Psoas muscle (tissue), 8 donors: ENCODE measurements around the gene CRYBG1. TPM values are rescaled to one million over a fixed set of nuclear protein-coding genes. Genes with fewer than 3 reads are reported as not detected.
A peak's percentile ranks its signal among the peaks of the same experiment; 100 is the strongest.

Experiments used
- ATAC-seq, 4 donors: fragments of 200-7000 bp; cut with Tn5 transposase; one replicate each; pipeline ENCODE4 v1.9.1; 2020; ENCODE audit warnings: moderate library complexity in 3 of 4, mild to moderate bottlenecking in 2 of 4
- DNase-seq, 2 donors: peaks; one replicate each; pipeline ENCODE4 v3.0.0-alpha.2; 2020
- H3K27ac ChIP-seq: fragments of 200-600 bp; one replicate; pipeline ENCODE4 v1.8.0; 2022
- H3K27me3 ChIP-seq, 3 donors: fragments of 200-600 bp in 1 of 3; one replicate each; pipeline versions ENCODE4 v1.6.1 to v1.8.0; 2013 to 2022; ENCODE audit warnings: low read length in 2 of 3, mild to moderate bottlenecking in 2 of 3, moderate library complexity in 1 of 3; ENCODE audit not compliant: insufficient read depth in 3 of 3
- H3K36me3 ChIP-seq, 2 donors: fragments of 200-600 bp in 1 of 2; one replicate each; pipeline versions ENCODE4 v1.6.1 to v1.8.0; 2013 to 2022; ENCODE audit warnings: low read depth in 1 of 2, mild to moderate bottlenecking in 1 of 2, moderate library complexity in 1 of 2; ENCODE audit not compliant: insufficient read depth in 1 of 2
- H3K4me1 ChIP-seq: fragments of 200-600 bp; one replicate; pipeline ENCODE4 v1.8.0; 2022
- H3K4me3 ChIP-seq: fragments of 200-600 bp; one replicate; pipeline ENCODE4 v1.8.0; 2022; ENCODE audit warnings: mild to moderate bottlenecking
- H3K9me3 ChIP-seq: fragments of 200-600 bp; one replicate; pipeline ENCODE4 v1.8.0; 2022
- WGBS, 3 donors: extraction: QIAGEN DNeasy Blood & Tissue Kit; methylation state at CpG; one replicate each; pipeline versions ENCODE4 v1.1.6 to v1.1.7; 2013; 5-methylcytosine and 5-hydroxymethylcytosine counted together
- intact Hi-C, 2 donors: fragments of 100-400 bp; cut with DNase I; formaldehyde crosslinking; loops; one replicate each; pipeline versions ENCODE4 v1.11.0 to v1.14.2; 2022
- polyA plus RNA-seq, 3 donors: library from polyadenylated mRNA; stranded (reverse); fragments of 200-250 nt; gene quantifications; one replicate each; pipeline ENCODE4 v1.2.3, GENCODE V29; 2013
- total RNA-seq, 4 donors: library from RNA; stranded (reverse); fragmentation: NEBNext Ultra II Directional in 2 of 4; extraction: Animal tissue kit (Norgen Biotek cat#: 25700) in 2 of 4; gene quantifications; one replicate each; pipeline versions ENCODE4 v1.2.1 to v1.2.4, GENCODE V29; 2021 to 2023
- TF ChIP-seq, protein P1 (sequence below): fragments of 200-600 bp; IDR thresholded peaks from one replicate; pipeline ENCODE4 v1.8.0; 2022; ENCODE audit warnings: antibody characterized with exemption
- donor health status: healthy with polysubstance abuse.
- donor health status: DM: no; HTN: no; CAD: no; lungs with moderate emphysema.
- donor health status: Bipolar disorder and iron deficiency.
- donor health status: healthy.
- donor health status: DM: yes; HTN: yes; CAD: no.
- donor health status: DM: no; HTN: no; CAD: no.
- donor health status: DM: no; HTN: no; CAD: no.
- donor health status: DM: yes; HTN: yes; CAD: no.

CRYBG1 gene
- total and polyA plus RNA-seq, 7 donors = 0.17 to 1.6 (median 0.82) TPM

DNA sequence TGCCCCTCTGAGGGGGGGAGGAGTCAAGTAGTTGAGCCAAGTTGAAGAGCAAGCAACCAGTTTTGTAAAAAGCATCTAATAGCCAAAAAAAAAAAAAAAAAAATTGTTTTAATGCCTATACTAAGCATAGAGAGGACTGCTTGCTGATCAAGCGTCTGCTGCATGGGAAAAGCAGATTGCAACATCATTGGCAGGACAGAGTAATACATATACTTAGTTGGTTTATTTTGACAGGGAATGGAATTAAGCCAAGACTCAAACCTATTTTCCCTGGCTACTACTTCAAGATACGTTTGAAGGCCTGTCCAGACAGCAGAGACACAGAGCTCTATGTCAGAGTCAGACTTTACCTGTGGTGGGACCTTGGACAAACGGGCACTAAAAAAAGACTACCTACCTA lies 148.3 kb downstream of the CRYBG1 start:
- H3K27ac ChIP-seq = no peak overlapping the region
- no peak for DNase-seq
- TF ChIP-seq, protein P1, sequence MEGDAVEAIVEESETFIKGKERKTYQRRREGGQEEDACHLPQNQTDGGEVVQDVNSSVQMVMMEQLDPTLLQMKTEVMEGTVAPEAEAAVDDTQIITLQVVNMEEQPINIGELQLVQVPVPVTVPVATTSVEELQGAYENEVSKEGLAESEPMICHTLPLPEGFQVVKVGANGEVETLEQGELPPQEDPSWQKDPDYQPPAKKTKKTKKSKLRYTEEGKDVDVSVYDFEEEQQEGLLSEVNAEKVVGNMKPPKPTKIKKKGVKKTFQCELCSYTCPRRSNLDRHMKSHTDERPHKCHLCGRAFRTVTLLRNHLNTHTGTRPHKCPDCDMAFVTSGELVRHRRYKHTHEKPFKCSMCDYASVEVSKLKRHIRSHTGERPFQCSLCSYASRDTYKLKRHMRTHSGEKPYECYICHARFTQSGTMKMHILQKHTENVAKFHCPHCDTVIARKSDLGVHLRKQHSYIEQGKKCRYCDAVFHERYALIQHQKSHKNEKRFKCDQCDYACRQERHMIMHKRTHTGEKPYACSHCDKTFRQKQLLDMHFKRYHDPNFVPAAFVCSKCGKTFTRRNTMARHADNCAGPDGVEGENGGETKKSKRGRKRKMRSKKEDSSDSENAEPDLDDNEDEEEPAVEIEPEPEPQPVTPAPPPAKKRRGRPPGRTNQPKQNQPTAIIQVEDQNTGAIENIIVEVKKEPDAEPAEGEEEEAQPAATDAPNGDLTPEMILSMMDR = no peak
- peaks cover 2 to 60% (median 23%) of the 10 kb centered on the region in 3 donors for H3K27me3 ChIP-seq
- WGBS, 3 donors = 68 to 77% (median 77%) methylated on average over 3 of the region's 3 CpGs
- no peak overlapping the region for H3K4me3 ChIP-seq
- no peaks in the 10 kb centered on the region for H3K36me3 ChIP-seq
- H3K9me3 ChIP-seq = no peaks in the 10 kb centered on the region
- ATAC-seq = no peak
- intact Hi-C loops = no loop called here
- H3K4me1 ChIP-seq = peaks cover 5% of the 10 kb centered on the region

DNA sequence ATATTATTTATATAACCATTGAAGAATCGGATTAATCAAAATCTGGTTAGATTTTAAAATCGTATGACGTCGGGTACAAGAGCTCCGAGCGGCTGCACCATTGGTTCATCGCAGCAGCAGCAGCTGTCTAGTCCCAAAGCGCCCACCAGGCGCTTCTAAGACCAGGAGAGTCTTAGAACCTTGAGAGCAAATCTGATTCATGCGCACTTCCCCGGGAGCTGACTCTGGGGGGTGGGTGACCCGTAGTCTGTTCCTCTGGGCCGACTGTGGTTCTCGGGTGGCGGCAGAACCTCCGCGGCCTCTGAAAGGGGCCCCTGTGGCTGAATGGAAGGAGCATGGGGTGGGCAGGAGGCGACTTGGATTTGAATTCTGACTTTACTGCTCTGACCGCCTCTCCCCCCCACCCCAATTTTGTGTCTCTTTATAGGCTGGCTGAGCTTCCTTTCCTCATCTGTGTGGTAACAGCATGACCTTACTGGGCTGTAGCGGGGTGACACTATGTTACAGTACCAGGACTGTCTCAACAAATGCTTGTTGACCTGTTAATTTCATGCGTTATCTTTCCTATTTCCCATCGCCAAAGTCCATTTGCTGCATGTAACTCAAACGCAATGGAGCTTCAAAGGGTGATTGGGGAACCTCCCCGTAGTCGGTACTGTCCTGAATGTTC lies 149.0 kb downstream of the CRYBG1 start:
- intact Hi-C loops = no loop called here
- Histone ChIP-seq H3K4me3 (peak overlapping the region; percentile 77), H3K27ac (no peak overlapping the region), H3K4me1 (peaks cover 5% of the 10 kb centered on the region), H3K36me3 (no peaks in the 10 kb centered on the region), H3K9me3 (no peaks in the 10 kb centered on the region), H3K27me3 (peaks cover 3 to 65% (median 25%) of the 10 kb centered on the region in 3 donors)
- ATAC-seq (no peak), DNase-seq (no peak)
- WGBS, 3 donors = 30 to 39% (median 37%) methylated on average over 25 of the region's 25 CpGs
- TF ChIP-seq, protein P1 = no peak

DNA sequence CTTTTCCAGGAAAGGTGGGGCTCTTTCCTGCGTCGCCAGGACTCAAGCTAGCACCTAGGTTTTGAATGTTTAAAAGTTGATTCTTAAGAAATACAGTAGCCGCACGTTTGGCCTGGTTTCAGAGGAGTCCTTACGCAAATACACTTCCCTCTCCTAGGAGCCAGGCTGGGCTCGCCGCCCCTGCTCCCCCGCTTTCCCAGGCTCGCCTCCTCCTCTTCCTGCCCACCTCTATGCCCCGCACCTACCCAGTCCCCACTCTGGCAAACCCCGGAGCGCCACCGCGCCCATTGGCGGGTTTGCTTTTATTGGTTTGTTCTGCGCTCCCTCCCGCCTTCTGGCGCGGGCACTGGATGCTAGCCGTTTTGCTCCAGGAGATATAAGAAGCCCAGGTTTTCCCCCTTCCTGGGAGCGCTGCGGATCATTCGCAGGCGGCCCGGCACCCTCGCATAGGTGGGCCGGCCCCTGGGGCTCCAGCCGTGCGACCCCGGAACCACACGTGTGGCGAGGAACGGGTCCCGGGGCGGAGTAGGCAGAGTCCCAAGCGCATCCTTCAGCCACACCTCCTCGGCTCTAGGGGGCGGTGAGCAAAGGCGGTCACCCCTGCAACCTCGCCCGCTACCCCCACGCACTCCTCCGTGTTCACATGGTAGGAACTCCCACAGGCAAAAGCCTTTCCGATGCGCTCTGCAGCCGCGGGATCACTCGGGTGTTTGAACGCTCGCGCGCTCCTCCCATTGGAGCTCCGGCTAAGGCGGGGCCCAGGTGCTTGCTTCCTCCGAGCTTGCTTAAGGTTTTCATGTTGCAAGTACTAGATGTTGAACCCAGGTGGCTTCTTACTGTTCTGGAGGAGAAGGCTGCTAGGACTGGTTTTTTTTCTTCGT lies 149.8 kb downstream of the CRYBG1 start:
- DNase-seq = peak; percentile 29 to 64
- H3K4me1 ChIP-seq = peaks cover 5% of the 10 kb centered on the region

DNA sequence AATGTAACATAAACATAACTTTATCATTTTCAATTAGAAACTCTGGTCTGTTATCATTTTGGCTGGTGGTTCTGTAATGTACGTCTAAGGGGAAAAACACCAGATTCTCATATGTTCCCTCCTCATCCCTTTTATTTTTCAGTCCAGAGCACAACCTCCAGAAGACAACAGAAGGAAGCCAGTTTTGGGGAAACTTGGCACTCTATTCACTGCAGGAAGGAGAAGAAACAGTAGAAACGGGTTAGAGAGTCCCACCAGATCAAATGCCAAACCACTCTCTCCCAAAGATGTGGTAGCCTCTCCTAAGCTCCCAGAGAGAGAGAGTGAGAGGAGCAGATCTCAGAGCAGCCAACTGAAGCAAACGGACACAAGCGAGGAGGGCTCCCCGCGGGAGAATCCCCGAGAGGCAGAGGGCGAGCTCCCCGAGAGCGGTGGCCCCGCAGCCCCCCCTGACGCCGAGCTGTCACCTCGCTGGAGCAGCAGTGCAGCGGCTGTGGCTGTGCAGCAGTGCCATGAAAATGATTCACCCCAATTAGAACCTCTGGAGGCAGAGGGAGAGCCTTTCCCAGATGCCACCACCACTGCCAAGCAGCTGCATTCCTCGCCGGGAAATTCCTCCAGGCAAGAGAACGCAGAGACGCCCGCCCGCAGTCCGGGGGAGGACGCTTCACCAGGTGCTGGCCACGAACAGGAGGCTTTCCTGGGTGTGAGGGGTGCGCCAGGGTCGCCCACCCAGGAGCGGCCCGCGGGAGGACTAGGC lies 151.0 kb downstream of the CRYBG1 start:
- DNase-seq (peak; percentile 28 to 59), ATAC-seq (peak; percentile 29 to 59 (median 46))

More for the DNA sequence above, 149.8 kb downstream of the CRYBG1 start:
- H3K9me3 ChIP-seq = no peaks in the 10 kb centered on the region
- peak overlapping the region; percentile 77 for H3K4me3 ChIP-seq
- H3K36me3 ChIP-seq = no peaks in the 10 kb centered on the region
- peaks cover 3 to 65% (median 25%) of the 10 kb centered on the region in 3 donors for H3K27me3 ChIP-seq
- TF ChIP-seq, protein P1 = no peak
- 1% methylated on average over 56 of the region's 56 CpGs for WGBS, 3 donors
- H3K27ac ChIP-seq = no peak overlapping the region
- peak in 3 of 4 donors; percentile 19 to 32 (median 23) for ATAC-seq
- intact Hi-C loops = no loop called here

More for the DNA sequence above, 151.0 kb downstream of the CRYBG1 start:
- intact Hi-C loops = no loop called here
- Histone ChIP-seq H3K27me3 (peaks cover 3 to 65% (median 25%) of the 10 kb centered on the region in 3 donors), H3K36me3 (no peaks in the 10 kb centered on the region), H3K4me3 (peak overlapping the region; percentile 77), H3K9me3 (no peaks in the 10 kb centered on the region), H3K27ac (no peak overlapping the region), H3K4me1 (peaks cover 5% of the 10 kb centered on the region)
- TF ChIP-seq, protein P1 = no peak
- WGBS, 3 donors = 0 to 2% (median 1%) methylated on average over 23 to 29 of the region's 29 CpGs
